ENCODE results near the gene C17orf67. TPM values are rescaled to one million over a fixed set of nuclear protein-coding genes. Genes with fewer than 3 reads are reported as not detected.

The C17orf67 gene
- total RNA-seq, 1 experiment from 2014 or later = 2.9 TPM

DNA sequence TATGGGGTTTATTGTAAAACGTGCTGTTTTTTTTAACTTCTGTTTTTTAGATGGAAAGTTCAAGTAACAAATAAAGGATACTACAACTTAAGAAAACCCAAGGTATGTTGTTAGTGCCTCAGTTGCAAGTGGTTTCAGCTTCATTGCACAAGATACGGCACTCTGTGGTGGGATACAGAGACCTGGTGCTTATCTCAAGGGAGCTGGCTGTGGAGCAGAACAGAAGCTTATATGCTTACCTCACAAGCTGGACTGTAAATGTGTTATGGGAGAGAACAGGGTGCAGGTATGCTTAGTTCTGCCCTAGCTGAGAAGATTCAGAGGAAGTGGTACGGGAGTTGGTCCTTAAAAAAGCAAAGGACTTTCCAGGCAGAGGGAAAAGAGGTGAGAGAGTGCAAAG is 15.4 kb upstream of the C17orf67 start:
- H3K27me3 ChIP-seq (replicated peaks; ENCODE audit: control insufficient read depth, insufficient read depth, low read length) = no peaks in the 10 kb centered on the region
- Mint-ChIP-seq H3K27ac (ENCODE audit: unreplicated experiment) (no peak overlapping the region), H3K4me1 (ENCODE audit: low read depth, unreplicated experiment) (no peaks in the 10 kb centered on the region), H3K36me3 (ENCODE audit: insufficient read depth, unreplicated experiment) (peaks cover 15% of the 10 kb centered on the region), H3K27me3 (ENCODE audit: insufficient read depth, unreplicated experiment) (no peaks in the 10 kb centered on the region), H3K4me3 (ENCODE audit: unreplicated experiment) (no peak overlapping the region), H3K9me3 (ENCODE audit: unreplicated experiment) (no peaks in the 10 kb centered on the region)
- intact Hi-C loops (cut with micrococcal nuclease; ENCODE audit: unreplicated experiment) = no loop called here
- no peaks in the 10 kb centered on the region for H3K9me3 ChIP-seq
- ChIA-PET CTCF (no interaction called here), POLR2A (no interaction called here)
- H3K4me1 ChIP-seq = no peaks in the 10 kb centered on the region
- BruUV-seq (replicated peaks) = no TSS peak
- no peak overlapping the region for H3K4me3 ChIP-seq (ENCODE audit: low read depth, low read length)
- H3K36me3 ChIP-seq (ENCODE audit: control insufficient read depth, insufficient read depth, low read length) = no peaks in the 10 kb centered on the region
- TF ChIP-seq, protein P1, sequence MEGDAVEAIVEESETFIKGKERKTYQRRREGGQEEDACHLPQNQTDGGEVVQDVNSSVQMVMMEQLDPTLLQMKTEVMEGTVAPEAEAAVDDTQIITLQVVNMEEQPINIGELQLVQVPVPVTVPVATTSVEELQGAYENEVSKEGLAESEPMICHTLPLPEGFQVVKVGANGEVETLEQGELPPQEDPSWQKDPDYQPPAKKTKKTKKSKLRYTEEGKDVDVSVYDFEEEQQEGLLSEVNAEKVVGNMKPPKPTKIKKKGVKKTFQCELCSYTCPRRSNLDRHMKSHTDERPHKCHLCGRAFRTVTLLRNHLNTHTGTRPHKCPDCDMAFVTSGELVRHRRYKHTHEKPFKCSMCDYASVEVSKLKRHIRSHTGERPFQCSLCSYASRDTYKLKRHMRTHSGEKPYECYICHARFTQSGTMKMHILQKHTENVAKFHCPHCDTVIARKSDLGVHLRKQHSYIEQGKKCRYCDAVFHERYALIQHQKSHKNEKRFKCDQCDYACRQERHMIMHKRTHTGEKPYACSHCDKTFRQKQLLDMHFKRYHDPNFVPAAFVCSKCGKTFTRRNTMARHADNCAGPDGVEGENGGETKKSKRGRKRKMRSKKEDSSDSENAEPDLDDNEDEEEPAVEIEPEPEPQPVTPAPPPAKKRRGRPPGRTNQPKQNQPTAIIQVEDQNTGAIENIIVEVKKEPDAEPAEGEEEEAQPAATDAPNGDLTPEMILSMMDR (IDR thresholded peaks at IDR 0.05; ENCODE audit: insufficient read depth in 1 of 2, low read depth in 1 of 2, low read length in 1 of 2, severe bottlenecking in 1 of 2, unreplicated experiment in 1 of 2) = no peak
- DNase-seq = no peak

DNA sequence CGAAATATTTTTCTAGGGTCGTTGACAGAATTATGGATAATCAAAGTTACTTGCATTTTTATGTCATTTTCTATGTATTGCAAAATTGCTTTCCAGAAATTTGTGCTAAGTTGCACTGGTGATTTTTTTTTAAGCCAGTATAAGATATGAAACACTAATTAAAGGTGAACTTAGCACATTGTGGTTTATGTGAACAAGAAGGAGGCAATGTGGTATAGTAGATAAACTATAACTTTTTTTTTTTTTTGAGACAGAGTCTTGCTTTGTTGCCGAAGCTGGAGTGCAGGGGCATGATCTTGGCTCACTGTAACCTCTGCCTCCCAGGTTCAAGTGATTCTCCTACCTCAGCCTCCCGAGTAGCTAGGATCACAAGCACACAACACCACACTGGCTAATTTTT is 13.4 kb upstream of the C17orf67 start:
- Histone ChIP-seq H3K9me3 (no peaks in the 10 kb centered on the region), H3K4me3 (ENCODE audit: low read depth, low read length) (no peak overlapping the region), H3K36me3 (ENCODE audit: control insufficient read depth, insufficient read depth, low read length) (no peaks in the 10 kb centered on the region), H3K27me3 (replicated peaks; ENCODE audit: control insufficient read depth, insufficient read depth, low read length) (no peaks in the 10 kb centered on the region), H3K4me1 (no peaks in the 10 kb centered on the region)
- DNase-seq = no peak
- Mint-ChIP-seq H3K9me3 (ENCODE audit: unreplicated experiment) (no peaks in the 10 kb centered on the region), H3K27ac (ENCODE audit: unreplicated experiment) (no peak overlapping the region), H3K36me3 (ENCODE audit: insufficient read depth, unreplicated experiment) (peaks cover 15% of the 10 kb centered on the region), H3K4me3 (ENCODE audit: unreplicated experiment) (no peak overlapping the region), H3K27me3 (ENCODE audit: insufficient read depth, unreplicated experiment) (no peaks in the 10 kb centered on the region), H3K4me1 (ENCODE audit: low read depth, unreplicated experiment) (no peaks in the 10 kb centered on the region)
- POLR2A ChIA-PET = interaction anchor here (0.7 kb wide), 1 partner anchor 40 kb away, joined by 6 read pairs; no protein-coding TSS in a partner anchor
- intact Hi-C loops (cut with micrococcal nuclease; ENCODE audit: unreplicated experiment) = no loop called here
- TF ChIP-seq, protein P1 (IDR thresholded peaks at IDR 0.05; ENCODE audit: insufficient read depth in 1 of 2, low read depth in 1 of 2, low read length in 1 of 2, severe bottlenecking in 1 of 2, unreplicated experiment in 1 of 2) = no peak
- BruUV-seq (replicated peaks) = no TSS peak
- CTCF ChIA-PET = no interaction called here

DNA sequence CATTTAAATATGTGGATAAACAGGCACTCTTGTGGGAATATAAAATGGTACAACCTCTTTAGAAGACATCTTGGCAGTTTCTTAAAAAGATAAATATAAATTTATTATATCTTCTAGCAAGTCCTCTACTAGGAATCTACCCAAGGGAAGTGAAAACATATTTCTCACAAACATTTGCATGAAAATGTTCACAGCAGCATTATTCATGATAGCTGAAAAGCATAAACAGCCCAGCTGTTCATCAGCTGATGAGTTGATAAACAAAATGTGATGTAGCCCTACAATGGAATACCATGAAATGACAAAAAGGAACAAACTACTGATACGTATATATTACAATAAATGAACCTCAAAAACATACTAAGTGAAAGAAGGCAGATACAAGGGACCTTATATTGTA is 12.2 kb upstream of the C17orf67 start:
- H3K9me3 Mint-ChIP-seq (ENCODE audit: unreplicated experiment) = no peaks in the 10 kb centered on the region
- H3K27ac Mint-ChIP-seq (ENCODE audit: unreplicated experiment) = no peak overlapping the region
- Histone ChIP-seq H3K36me3 (ENCODE audit: control insufficient read depth, insufficient read depth, low read length) (no peaks in the 10 kb centered on the region), H3K27me3 (replicated peaks; ENCODE audit: control insufficient read depth, insufficient read depth, low read length) (no peaks in the 10 kb centered on the region), H3K4me3 (ENCODE audit: low read depth, low read length) (no peak overlapping the region), H3K9me3 (no peaks in the 10 kb centered on the region), H3K4me1 (no peaks in the 10 kb centered on the region)
- no peak for DNase-seq
- no peaks in the 10 kb centered on the region for H3K4me1 Mint-ChIP-seq (ENCODE audit: low read depth, unreplicated experiment)
- H3K27me3 Mint-ChIP-seq (ENCODE audit: insufficient read depth, unreplicated experiment) = no peaks in the 10 kb centered on the region
- POLR2A ChIA-PET = no interaction called here
- TF ChIP-seq, protein P1 (IDR thresholded peaks at IDR 0.05; ENCODE audit: insufficient read depth in 1 of 2, low read depth in 1 of 2, low read length in 1 of 2, severe bottlenecking in 1 of 2, unreplicated experiment in 1 of 2) = no peak
- peaks cover 8% of the 10 kb centered on the region for H3K36me3 Mint-ChIP-seq (ENCODE audit: insufficient read depth, unreplicated experiment)
- H3K4me3 Mint-ChIP-seq (ENCODE audit: unreplicated experiment) = no peak overlapping the region
- no TSS peak for BruUV-seq (replicated peaks)
- CTCF ChIA-PET = no interaction called here
- intact Hi-C loops (cut with micrococcal nuclease; ENCODE audit: unreplicated experiment) = no loop called here
